ENCODE results near the gene RPS6KL1.
A peak's percentile ranks its signal among the peaks of the same experiment; 100 is the strongest.

The RPS6KL1 gene

GRCh38 chr14:74952180-74952665 is 29.2 kb upstream of the RPS6KL1 start:
- ATAC-seq (no peak), DNase-seq (no peak)

- no peak for DNase-seq
- ATAC-seq, result no peak
These were observed 28.6 kb upstream of the RPS6KL1 start for GRCh38 chr14:74951443-74952179.

GRCh38 chr14:74950795-74951442 is 27.9 kb upstream of the RPS6KL1 start:
- DNase-seq (no peak), ATAC-seq (no peak)

- no peak for ATAC-seq
- no peak for DNase-seq
These were observed 27.0 kb upstream of the RPS6KL1 start for GRCh38 chr14:74949859-74950573.

- ATAC-seq (no peak), DNase-seq (no peak)
These were observed 26.1 kb upstream of the RPS6KL1 start for GRCh38 chr14:74949191-74949601.

GRCh38 chr14:74948228-74949175 is 25.4 kb upstream of the RPS6KL1 start:
- DNase-seq (no peak), ATAC-seq (no peak)

GRCh38 chr14:74947353-74948227 is 24.5 kb upstream of the RPS6KL1 start:
- DNase-seq (no peak), ATAC-seq (no peak)

GRCh38 chr14:74946659-74947281 is 23.7 kb upstream of the RPS6KL1 start:
- ATAC-seq, result no peak

GRCh38 chr14:74945852-74946658 is 23.0 kb upstream of the RPS6KL1 start:
- peak; percentile 88 for DNase-seq
- ATAC-seq, result peak; percentile 60

More at GRCh38 chr14:74946659-74947281, 23.7 kb upstream of the RPS6KL1 start:
- DNase-seq, result no peak

GRCh38 chr14:74945261-74945851 is 22.3 kb upstream of the RPS6KL1 start:
- DNase-seq (peak; percentile 67), ATAC-seq (no peak)

- DNase-seq (no peak), ATAC-seq (no peak)
These were observed 19.5 kb upstream of the RPS6KL1 start for GRCh38 chr14:74942608-74943007.

GRCh38 chr14:74942181-74942580 is 19.1 kb upstream of the RPS6KL1 start:
- no peak for DNase-seq
- no peak for ATAC-seq

GRCh38 chr14:74941676-74942097 is 18.6 kb upstream of the RPS6KL1 start:
- DNase-seq, result peak; percentile 72
- peak; percentile 81 for ATAC-seq

GRCh38 chr14:74940956-74941565 is 18.0 kb upstream of the RPS6KL1 start:
- DNase-seq (no peak), ATAC-seq (no peak)

GRCh38 chr14:74938531-74939495 is 15.8 kb upstream of the RPS6KL1 start:
- ATAC-seq (no peak), DNase-seq (no peak)

GRCh38 chr14:74937171-74937570 is 14.1 kb upstream of the RPS6KL1 start:
- no peak for DNase-seq
- no peak for ATAC-seq

GRCh38 chr14:74936731-74937130 is 13.7 kb upstream of the RPS6KL1 start:
- no peak for ATAC-seq
- no peak for DNase-seq

All from stimulated activated naive CD8-positive, alpha-beta T cell treated with anti-CD3 and anti-CD28 coated beads, Interleukin-15, Interleukin-2, amounts not matched to agents 100 U/mL and 50 U/mL, for 24 hours (primary cell).